ENCODE data around the gene FARP1.

The FARP1 gene

GRCh38 chr13:98427331-98427995 lies 284.6 kb downstream of the FARP1 start:
- Histone ChIP-seq H2AFZ (ENCODE audit: low read depth) (no peak overlapping the region), H3K4me1 (ENCODE audit: low read depth, poor library complexity, severe bottlenecking) (no peaks in the 10 kb centered on the region), H3K79me2 (ENCODE audit: insufficient read depth, low read depth) (no peaks in the 10 kb centered on the region), H3K36me3 (ENCODE audit: insufficient read depth) (no peaks in the 10 kb centered on the region), H4K20me1 (ENCODE audit: insufficient read depth) (no peaks in the 10 kb centered on the region), H3K4me3 (IDR thresholded peaks at IDR 0.05; ENCODE audit: insufficient read depth, low read depth, low read length) (no peak overlapping the region), H3K9ac (no peak overlapping the region), H3K27me3 (ENCODE audit: insufficient read depth, low read depth) (no peaks in the 10 kb centered on the region), H3K4me2 (no peak overlapping the region), H3K27ac (no peak overlapping the region)
- TF ChIP-seq, protein P1, sequence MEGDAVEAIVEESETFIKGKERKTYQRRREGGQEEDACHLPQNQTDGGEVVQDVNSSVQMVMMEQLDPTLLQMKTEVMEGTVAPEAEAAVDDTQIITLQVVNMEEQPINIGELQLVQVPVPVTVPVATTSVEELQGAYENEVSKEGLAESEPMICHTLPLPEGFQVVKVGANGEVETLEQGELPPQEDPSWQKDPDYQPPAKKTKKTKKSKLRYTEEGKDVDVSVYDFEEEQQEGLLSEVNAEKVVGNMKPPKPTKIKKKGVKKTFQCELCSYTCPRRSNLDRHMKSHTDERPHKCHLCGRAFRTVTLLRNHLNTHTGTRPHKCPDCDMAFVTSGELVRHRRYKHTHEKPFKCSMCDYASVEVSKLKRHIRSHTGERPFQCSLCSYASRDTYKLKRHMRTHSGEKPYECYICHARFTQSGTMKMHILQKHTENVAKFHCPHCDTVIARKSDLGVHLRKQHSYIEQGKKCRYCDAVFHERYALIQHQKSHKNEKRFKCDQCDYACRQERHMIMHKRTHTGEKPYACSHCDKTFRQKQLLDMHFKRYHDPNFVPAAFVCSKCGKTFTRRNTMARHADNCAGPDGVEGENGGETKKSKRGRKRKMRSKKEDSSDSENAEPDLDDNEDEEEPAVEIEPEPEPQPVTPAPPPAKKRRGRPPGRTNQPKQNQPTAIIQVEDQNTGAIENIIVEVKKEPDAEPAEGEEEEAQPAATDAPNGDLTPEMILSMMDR (conservative IDR thresholded peaks at IDR 0.05; ENCODE audit: low read depth, low read length), result no peak

- no peak overlapping the region for H3K4me2 ChIP-seq
- H3K9ac ChIP-seq, result no peak overlapping the region
- H3K79me2 ChIP-seq (ENCODE audit: insufficient read depth, low read depth), result no peaks in the 10 kb centered on the region
- H3K27me3 ChIP-seq (ENCODE audit: insufficient read depth, low read depth), result no peaks in the 10 kb centered on the region
- TF ChIP-seq, protein P1 (conservative IDR thresholded peaks at IDR 0.05; ENCODE audit: low read depth, low read length), result no peak
- H3K36me3 ChIP-seq (ENCODE audit: insufficient read depth), result no peaks in the 10 kb centered on the region
- H3K4me1 ChIP-seq (ENCODE audit: low read depth, poor library complexity, severe bottlenecking), result no peaks in the 10 kb centered on the region
- no peak overlapping the region for H3K27ac ChIP-seq
- H2AFZ ChIP-seq (ENCODE audit: low read depth), result no peak overlapping the region
- no peak overlapping the region for H3K4me3 ChIP-seq (IDR thresholded peaks at IDR 0.05; ENCODE audit: insufficient read depth, low read depth, low read length)
- no peaks in the 10 kb centered on the region for H4K20me1 ChIP-seq (ENCODE audit: insufficient read depth)
Observed at GRCh38 chr13:98428256-98428966, 285.5 kb downstream of the FARP1 start.

DNA sequence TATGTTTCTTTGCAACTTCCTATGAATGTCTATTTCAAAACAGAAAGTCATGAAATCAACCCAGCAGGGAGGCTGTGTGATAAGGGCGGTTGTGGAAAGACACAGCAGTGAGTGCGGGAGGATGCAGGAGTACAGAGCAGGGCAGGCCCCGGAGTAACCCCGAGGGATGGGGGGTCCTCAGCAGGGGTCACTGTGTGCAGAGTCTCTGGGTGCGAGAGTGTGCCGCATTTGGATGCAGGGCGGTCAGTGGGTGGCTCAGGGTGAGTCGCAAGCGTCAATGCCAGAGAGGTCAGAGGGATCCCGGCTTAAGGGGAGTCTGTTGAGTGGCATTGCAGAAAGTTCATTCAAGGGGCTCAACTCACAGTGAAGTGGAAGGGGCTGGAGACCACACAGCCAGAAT lies 286.2 kb downstream of the FARP1 start:
- Histone ChIP-seq H4K20me1 (ENCODE audit: insufficient read depth) (no peaks in the 10 kb centered on the region), H3K4me3 (IDR thresholded peaks at IDR 0.05; ENCODE audit: insufficient read depth, low read depth, low read length) (no peak overlapping the region), H3K4me1 (ENCODE audit: low read depth, poor library complexity, severe bottlenecking) (no peaks in the 10 kb centered on the region), H3K9ac (no peak overlapping the region), H3K27ac (no peak overlapping the region), H3K36me3 (ENCODE audit: insufficient read depth) (no peaks in the 10 kb centered on the region), H3K79me2 (ENCODE audit: insufficient read depth, low read depth) (no peaks in the 10 kb centered on the region), H3K27me3 (ENCODE audit: insufficient read depth, low read depth) (no peaks in the 10 kb centered on the region), H2AFZ (ENCODE audit: low read depth) (no peak overlapping the region), H3K4me2 (no peak overlapping the region)
- TF ChIP-seq, protein P1 (conservative IDR thresholded peaks at IDR 0.05; ENCODE audit: low read depth, low read length), result no peak

DNA sequence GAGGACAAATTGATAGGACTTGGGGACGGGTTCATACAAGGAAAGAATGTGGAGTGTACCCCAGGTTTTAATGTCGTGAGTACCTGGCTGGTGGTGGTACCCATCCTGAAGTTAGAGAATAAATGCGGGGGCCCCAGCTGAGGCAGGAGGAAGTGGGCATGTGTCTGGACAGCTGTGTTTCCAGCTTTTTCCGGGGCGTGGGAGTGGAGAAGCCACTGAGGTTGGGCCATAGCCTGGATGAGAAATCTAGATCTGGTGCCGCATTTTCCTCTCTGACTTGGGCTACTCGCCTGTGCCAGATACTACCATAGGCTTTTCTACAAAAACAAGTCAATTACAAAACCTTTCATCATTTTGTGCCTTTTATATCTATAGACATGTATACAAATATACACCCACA lies 286.6 kb downstream of the FARP1 start:
- Histone ChIP-seq H3K4me2 (no peak overlapping the region), H2AFZ (ENCODE audit: low read depth) (no peak overlapping the region), H3K27ac (no peak overlapping the region), H3K4me3 (IDR thresholded peaks at IDR 0.05; ENCODE audit: insufficient read depth, low read depth, low read length) (no peak overlapping the region), H3K4me1 (ENCODE audit: low read depth, poor library complexity, severe bottlenecking) (no peaks in the 10 kb centered on the region), H3K79me2 (ENCODE audit: insufficient read depth, low read depth) (no peaks in the 10 kb centered on the region), H3K36me3 (ENCODE audit: insufficient read depth) (no peaks in the 10 kb centered on the region), H3K27me3 (ENCODE audit: insufficient read depth, low read depth) (no peaks in the 10 kb centered on the region), H3K9ac (no peak overlapping the region), H4K20me1 (ENCODE audit: insufficient read depth) (no peaks in the 10 kb centered on the region)
- TF ChIP-seq, protein P1 (conservative IDR thresholded peaks at IDR 0.05; ENCODE audit: low read depth, low read length), result no peak
